ENCODE measurements around the gene STAT5B. TPM values are rescaled to one million over a fixed set of nuclear protein-coding genes. Genes with fewer than 3 reads are reported as not detected.
"Not testable (repeated sequence)": the region's sequence is repeated elsewhere in the genome, so short reads cannot be mapped to it uniquely, and the experiment has no call there.

The STAT5B gene
- total RNA-seq, 2 experiments from 2014 or later, result 185 to 192 TPM

DNA sequence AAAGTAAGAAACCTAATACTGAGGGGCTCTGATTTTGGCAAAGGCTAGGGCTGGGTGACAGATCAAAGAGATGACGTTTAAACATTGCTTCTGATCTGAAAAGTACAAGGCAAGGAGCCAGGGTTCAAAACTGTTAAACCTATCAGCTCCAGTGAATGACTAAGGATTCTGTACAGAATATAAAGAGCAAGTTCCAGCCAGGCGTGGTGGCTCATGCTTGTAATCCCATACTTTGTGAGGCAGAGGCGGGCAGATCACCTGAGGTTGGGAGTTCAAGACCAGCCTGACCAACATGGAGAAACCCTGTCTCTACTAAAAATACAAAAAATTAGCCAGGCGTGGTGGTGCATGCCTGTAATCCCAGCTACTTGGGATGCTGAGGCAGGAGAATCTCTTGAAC lies 35.3 kb downstream of the STAT5B start:
- CTCF ChIA-PET, result not testable (repeated sequence)

GRCh38 chr17:42240201-42240600 lies 36.0 kb downstream of the STAT5B start:
- intact Hi-C loops (cut with micrococcal nuclease), result no loop called here
- CTCF ChIA-PET, result interaction anchor here (0.8 kb wide), 1 partner anchor 18 kb away, joined by 7 read pairs; no protein-coding TSS in a partner anchor
- H3K9me3 Mint-ChIP-seq, result no peaks in the 10 kb centered on the region
- no peak overlapping the region for H3K27ac Mint-ChIP-seq
- peaks cover 42% of the 10 kb centered on the region for H3K4me1 Mint-ChIP-seq (ENCODE audit: low read depth)
- peaks cover 3% of the 10 kb centered on the region for H3K36me3 Mint-ChIP-seq (ENCODE audit: low read depth)
- no peak overlapping the region for H3K4me3 Mint-ChIP-seq
- no peak for DNase-seq
- no peaks in the 10 kb centered on the region for H3K27me3 Mint-ChIP-seq (ENCODE audit: low read depth)

More for the DNA sequence above, 35.3 kb downstream of the STAT5B start:
- DNase-seq; H3K27ac Mint-ChIP-seq; H3K4me3 Mint-ChIP-seq; H3K9me3 Mint-ChIP-seq; H3K27me3 Mint-ChIP-seq (ENCODE audit: low read depth); H3K36me3 Mint-ChIP-seq (ENCODE audit: low read depth); intact Hi-C loops (cut with micrococcal nuclease): not testable (repeated sequence)
- H3K4me1 Mint-ChIP-seq (ENCODE audit: low read depth), result peaks cover 41% of the 10 kb centered on the region

DNA sequence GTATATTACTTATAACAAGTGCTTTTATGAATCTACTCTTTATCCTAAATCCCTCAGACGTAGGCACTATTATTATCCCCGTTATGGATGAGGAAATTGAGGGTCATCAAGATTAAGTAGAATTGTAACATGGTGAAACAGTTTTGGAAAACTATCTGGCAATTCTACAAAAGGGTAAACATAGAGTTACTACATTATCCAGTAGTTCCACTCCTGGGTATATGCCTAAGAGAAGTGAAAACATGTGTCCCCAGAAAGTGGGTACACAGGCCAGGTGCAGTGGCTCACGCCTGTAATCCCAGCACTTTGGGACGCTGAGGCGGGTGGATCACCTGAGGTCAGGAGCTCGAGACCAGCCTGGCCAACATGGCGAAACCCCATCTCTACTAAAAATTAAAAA lies 36.6 kb downstream of the STAT5B start:
- CTCF ChIA-PET, result interaction anchor here (0.8 kb wide), 1 partner anchor 17 kb away, joined by 7 read pairs; no protein-coding TSS in a partner anchor
- H3K9me3 Mint-ChIP-seq; DNase-seq; H3K27ac Mint-ChIP-seq; intact Hi-C loops (cut with micrococcal nuclease); H3K4me3 Mint-ChIP-seq; H3K27me3 Mint-ChIP-seq (ENCODE audit: low read depth); H3K36me3 Mint-ChIP-seq (ENCODE audit: low read depth): not testable (repeated sequence)
- H3K4me1 Mint-ChIP-seq (ENCODE audit: low read depth), result peaks cover 48% of the 10 kb centered on the region

GRCh38 chr17:42236760-42237159 lies 39.4 kb downstream of the STAT5B start:
- no peak for DNase-seq
- CTCF ChIA-PET, result interaction anchor here (1.2 to 4.2 kb wide), 2 partner anchors 14 to 53 kb away, joined by 5 to 29 read pairs; no protein-coding TSS in a partner anchor
- Mint-ChIP-seq H3K4me3 (no peak overlapping the region), H3K4me1 (ENCODE audit: low read depth) (peaks cover 40% of the 10 kb centered on the region), H3K36me3 (ENCODE audit: low read depth) (peaks cover 2% of the 10 kb centered on the region), H3K9me3 (no peaks in the 10 kb centered on the region), H3K27ac (no peak overlapping the region), H3K27me3 (ENCODE audit: low read depth) (no peaks in the 10 kb centered on the region)
- intact Hi-C loops (cut with micrococcal nuclease), result no loop called here

DNA sequence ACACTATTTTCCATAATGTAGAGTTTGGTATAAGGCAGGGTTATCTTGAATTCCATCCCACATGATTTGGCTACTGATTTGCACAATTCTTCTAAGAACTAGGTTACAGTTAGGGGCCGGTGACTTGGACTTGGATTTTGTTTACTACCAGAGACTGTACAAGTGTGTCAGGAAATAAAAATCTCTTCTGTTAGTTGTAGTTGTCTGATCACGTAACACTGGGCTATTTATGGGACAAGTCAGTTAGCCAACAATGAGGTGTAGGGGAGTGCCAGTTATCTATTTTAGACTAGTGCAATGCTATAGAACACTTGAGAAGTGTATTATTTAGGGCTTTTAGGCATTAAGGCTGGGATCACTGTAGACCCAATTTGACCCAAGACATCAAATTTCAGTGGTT lies 42.2 kb downstream of the STAT5B start:
- intact Hi-C loops (cut with micrococcal nuclease), result loop anchor here (5.0 kb wide), 1 partner anchor 33 kb away; no protein-coding TSS in a partner anchor
- CTCF ChIA-PET, result interaction anchor here (0.6 to 1.8 kb wide), 3 partner anchors 11 to 142 kb away, joined by 3 read pairs; no protein-coding TSS in a partner anchor

GRCh38 chr17:42233156-42233555 lies 43.0 kb downstream of the STAT5B start:
- Mint-ChIP-seq H3K36me3 (ENCODE audit: low read depth) (peaks cover 8% of the 10 kb centered on the region), H3K4me3 (no peak overlapping the region), H3K27ac (no peak overlapping the region), H3K4me1 (ENCODE audit: low read depth) (peaks cover 48% of the 10 kb centered on the region), H3K9me3 (no peaks in the 10 kb centered on the region), H3K27me3 (ENCODE audit: low read depth) (no peaks in the 10 kb centered on the region)
- CTCF ChIA-PET, result interaction anchor here (1.5 kb wide), 1 partner anchor 11 kb away, joined by 6 read pairs; no protein-coding TSS in a partner anchor
- no peak for DNase-seq
- intact Hi-C loops (cut with micrococcal nuclease), result loop anchor here (5.0 kb wide), 1 partner anchor 34 kb away; no protein-coding TSS in a partner anchor

More for the DNA sequence above, 42.2 kb downstream of the STAT5B start:
- Mint-ChIP-seq H3K4me1 (ENCODE audit: low read depth) (peaks cover 40% of the 10 kb centered on the region), H3K9me3 (no peaks in the 10 kb centered on the region), H3K4me3 (no peak overlapping the region), H3K27me3 (ENCODE audit: low read depth) (no peaks in the 10 kb centered on the region), H3K27ac (no peak overlapping the region), H3K36me3 (ENCODE audit: low read depth) (peaks cover 5% of the 10 kb centered on the region)
- no peak for DNase-seq

- Mint-ChIP-seq H3K4me1 (ENCODE audit: low read depth) (peaks cover 42% of the 10 kb centered on the region), H3K9me3 (no peaks in the 10 kb centered on the region), H3K4me3 (no peak overlapping the region), H3K36me3 (ENCODE audit: low read depth) (peaks cover 13% of the 10 kb centered on the region), H3K27ac (peak overlapping the region; percentile 56), H3K27me3 (ENCODE audit: low read depth) (no peaks in the 10 kb centered on the region)
- intact Hi-C loops (cut with micrococcal nuclease), result loop anchor here (5.0 kb wide), 1 partner anchor 37 kb away; no protein-coding TSS in a partner anchor
- CTCF ChIA-PET, result interaction anchor here (0.7 to 1.0 kb wide), 2 partner anchors 39 to 74 kb away, joined by 3 read pairs; no protein-coding TSS in a partner anchor
- DNase-seq, result peak; percentile 43
Measured at GRCh38 chr17:42230225-42230624, 46.0 kb downstream of the STAT5B start.

- Mint-ChIP-seq H3K9me3 (no peaks in the 10 kb centered on the region), H3K4me3 (no peak overlapping the region), H3K27me3 (ENCODE audit: low read depth) (no peaks in the 10 kb centered on the region), H3K36me3 (ENCODE audit: low read depth) (peaks cover 26% of the 10 kb centered on the region), H3K27ac (peak overlapping the region; percentile 14), H3K4me1 (ENCODE audit: low read depth) (peaks cover 26% of the 10 kb centered on the region)
- intact Hi-C loops (cut with micrococcal nuclease), result no loop called here
- CTCF ChIA-PET, result no interaction called here
- no peak for DNase-seq
Measured at GRCh38 chr17:42227849-42228700, 48.1 kb downstream of the STAT5B start.

GRCh38 chr17:42225646-42226045 lies 50.5 kb downstream of the STAT5B start:
- intact Hi-C loops (cut with micrococcal nuclease), result no loop called here
- no peak for DNase-seq
- no peak overlapping the region for H3K27ac Mint-ChIP-seq
- peaks cover 31% of the 10 kb centered on the region for H3K36me3 Mint-ChIP-seq (ENCODE audit: low read depth)
- no peak overlapping the region for H3K4me3 Mint-ChIP-seq
- H3K9me3 Mint-ChIP-seq, result no peaks in the 10 kb centered on the region
- CTCF ChIA-PET, result interaction anchor here (0.6 kb wide), 1 partner anchor 18 kb away, joined by 5 read pairs; no protein-coding TSS in a partner anchor
- H3K4me1 Mint-ChIP-seq (ENCODE audit: low read depth), result peaks cover 23% of the 10 kb centered on the region
- H3K27me3 Mint-ChIP-seq (ENCODE audit: low read depth), result no peaks in the 10 kb centered on the region

DNA sequence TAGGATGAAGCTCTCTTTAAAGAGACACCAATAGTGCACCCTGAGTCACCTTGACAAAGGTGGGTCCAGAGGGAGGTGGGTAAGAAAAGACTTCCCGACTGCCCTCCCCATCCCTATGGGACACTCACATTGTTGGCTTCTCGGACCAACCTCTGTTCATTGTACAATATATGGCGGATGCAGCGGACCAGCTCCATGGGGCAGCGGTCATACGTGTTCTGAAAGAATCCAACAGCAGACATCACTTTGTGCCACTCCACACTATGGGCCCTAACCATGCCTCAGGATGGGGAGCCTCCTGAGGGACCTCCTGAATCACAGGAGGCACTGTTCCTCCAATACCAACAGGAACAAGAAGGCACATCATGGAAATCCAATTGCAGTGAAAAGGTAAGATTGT lies 51.5 kb downstream of the STAT5B start:
- intact Hi-C loops (cut with micrococcal nuclease), result no loop called here
- Mint-ChIP-seq H3K4me3 (no peak overlapping the region), H3K9me3 (no peaks in the 10 kb centered on the region), H3K27me3 (ENCODE audit: low read depth) (no peaks in the 10 kb centered on the region), H3K27ac (no peak overlapping the region), H3K36me3 (ENCODE audit: low read depth) (peaks cover 33% of the 10 kb centered on the region), H3K4me1 (ENCODE audit: low read depth) (peaks cover 14% of the 10 kb centered on the region)
- CTCF ChIA-PET, result interaction anchor here (0.7 to 3.7 kb wide), 6 partner anchors 28 to 180 kb away, joined by 3 to 77 read pairs (median 14); partner anchors contain the start of genes GHDC and STAT5A
- no peak for DNase-seq

DNA sequence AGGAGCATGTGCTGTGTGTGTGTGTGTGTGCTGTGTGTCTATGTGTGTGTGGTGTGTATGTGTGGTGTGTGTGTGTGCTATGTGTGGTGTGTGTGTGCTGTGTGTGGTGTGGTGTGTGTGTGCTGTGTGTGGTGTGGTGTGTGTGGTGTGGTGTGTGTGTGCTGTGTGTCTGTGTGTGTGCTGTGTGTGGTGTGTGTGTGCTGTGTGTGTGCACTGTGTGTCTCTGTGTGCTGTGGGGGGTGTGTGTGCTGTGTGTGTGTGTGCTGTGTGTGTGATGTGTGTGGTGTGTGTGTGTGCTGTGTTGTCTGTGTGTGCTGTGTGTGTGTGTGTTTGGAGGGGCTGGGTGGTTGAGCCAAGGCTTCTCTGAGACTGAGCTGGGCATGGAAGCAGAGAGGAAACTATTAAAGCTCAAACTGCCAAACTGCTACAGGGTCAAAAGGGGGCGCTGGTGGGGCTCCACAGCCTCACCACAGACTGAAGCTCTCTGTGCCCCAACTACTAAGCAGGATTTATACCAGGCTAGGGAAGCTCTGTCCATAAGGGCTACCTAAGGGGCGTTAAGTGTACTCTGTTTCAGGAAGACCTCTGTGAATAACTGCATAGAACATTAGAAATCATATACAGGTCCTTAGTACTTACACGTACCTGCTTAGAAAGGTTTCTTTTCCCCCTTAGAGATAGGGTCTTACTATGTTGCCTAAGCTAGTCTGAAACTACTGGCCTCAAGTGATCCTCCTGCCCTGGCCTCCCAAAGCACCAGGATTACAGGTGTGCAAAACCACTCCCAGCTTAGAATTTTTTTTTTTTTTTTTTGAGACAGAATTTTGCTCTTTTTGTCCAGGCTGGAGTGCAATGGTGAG lies 54.1 kb downstream of the STAT5B start:
- CTCF ChIA-PET, result interaction anchor here (0.5 to 3.7 kb wide), 38 partner anchors 10 to 405 kb away, joined by 3 to 77 read pairs (median 6); partner anchors contain the start of genes CAVIN1, GHDC, KCNH4 and STAT5A
- Mint-ChIP-seq H3K4me1 (ENCODE audit: low read depth) (peaks cover 2% of the 10 kb centered on the region), H3K27me3 (ENCODE audit: low read depth) (no peaks in the 10 kb centered on the region), H3K4me3 (no peak overlapping the region), H3K27ac (peak overlapping the region; percentile 6), H3K36me3 (ENCODE audit: low read depth) (peaks cover 39% of the 10 kb centered on the region), H3K9me3 (no peaks in the 10 kb centered on the region)
- intact Hi-C loops (cut with micrococcal nuclease), result loop anchor here (1.0 to 2.0 kb wide), 5 partner anchors 26 to 181 kb away; no protein-coding TSS in a partner anchor
- DNase-seq, result peak; percentile 73

GRCh38 chr17:42219280-42219679 lies 56.9 kb downstream of the STAT5B start:
- H3K27ac Mint-ChIP-seq; H3K27me3 Mint-ChIP-seq (ENCODE audit: low read depth); H3K4me1 Mint-ChIP-seq (ENCODE audit: low read depth); H3K9me3 Mint-ChIP-seq; H3K4me3 Mint-ChIP-seq; intact Hi-C loops (cut with micrococcal nuclease); DNase-seq: not testable (repeated sequence)
- CTCF ChIA-PET, result interaction anchor here (0.6 kb wide), 1 partner anchor 185 kb away, joined by 3 read pairs; no protein-coding TSS in a partner anchor
- H3K36me3 Mint-ChIP-seq (ENCODE audit: low read depth), result peaks cover 43% of the 10 kb centered on the region

All from activated naive CD4-positive, alpha-beta T cell treated with anti-CD3 and anti-CD28 coated beads for 36 hours (primary cell).